Frontal cortex (tissue), 4 donors: ENCODE measurements around the gene USP2. TPM values are rescaled to one million over a fixed set of nuclear protein-coding genes. Genes with fewer than 3 reads are reported as not detected.
A peak's percentile ranks its signal among the peaks of the same experiment; 100 is the strongest.

ENCODE experiments used
- DNase-seq, 2 donors: peaks; one replicate each; pipeline ENCODE4 v3.0.0; 2012; ENCODE audit warnings: low spot score in 2 of 2
- FAIRE-seq: peaks from 2 replicates; lab custom pipeline; 2012; peaks lifted over from hg19 to GRCh38; lab: Jason Lieb, UNC
- total RNA-seq: library from RNA; depleted of rRNA; stranded (reverse); fragments of >200 nt; gene quantifications from one replicate; pipeline ENCODE4 v1.2.3, GENCODE V29; 2014
- donor health status: control.
- donor health status: control.
- donor health status: control.

The USP2 gene
- total RNA-seq, 1 donor from 2014 or later = 2.4 TPM

- DNase-seq = no peak
Measured at GRCh38 chr11:119366690-119367620, 14.5 kb downstream of the USP2 start.

GRCh38 chr11:119365071-119365591 lies 16.4 kb downstream of the USP2 start:
- DNase-seq (no peak), FAIRE-seq (no peak)

More at GRCh38 chr11:119366690-119367620, 14.5 kb downstream of the USP2 start:
- FAIRE-seq = no peak

- FAIRE-seq (no peak), DNase-seq (peak; percentile 84 to 87)
Measured at GRCh38 chr11:119363851-119364590, 17.5 kb downstream of the USP2 start.

GRCh38 chr11:119363081-119363850 lies 18.2 kb downstream of the USP2 start:
- DNase-seq (no peak), FAIRE-seq (no peak)

- FAIRE-seq = no peak
Measured at GRCh38 chr11:119362741-119363080, 18.8 kb downstream of the USP2 start.

GRCh38 chr11:119361941-119362725 lies 19.4 kb downstream of the USP2 start:
- DNase-seq (no peak), FAIRE-seq (no peak)

More at GRCh38 chr11:119362741-119363080, 18.8 kb downstream of the USP2 start:
- no peak for DNase-seq

GRCh38 chr11:119361056-119361787 lies 20.3 kb downstream of the USP2 start:
- DNase-seq = peak in 1 of 2 donors; percentile 71
- no peak for FAIRE-seq

- no peak for DNase-seq
- FAIRE-seq = no peak
Measured at GRCh38 chr11:119359365-119360214, 21.9 kb downstream of the USP2 start.

- FAIRE-seq (no peak), DNase-seq (no peak)
Measured at GRCh38 chr11:119357074-119357473, 24.4 kb downstream of the USP2 start.

- no peak for FAIRE-seq
Measured at GRCh38 chr11:119356349-119357031, 25.0 kb downstream of the USP2 start.

GRCh38 chr11:119355091-119355843 lies 26.2 kb downstream of the USP2 start:
- DNase-seq (no peak), FAIRE-seq (no peak)

More at GRCh38 chr11:119356349-119357031, 25.0 kb downstream of the USP2 start:
- DNase-seq = peak; percentile 82 to 89

- no peak for FAIRE-seq
- peak in 1 of 2 donors; percentile 70 for DNase-seq
Measured at GRCh38 chr11:119352857-119353260, 28.6 kb downstream of the USP2 start.

- no peak for FAIRE-seq
- no peak for DNase-seq
Measured at GRCh38 chr11:119351232-119351631, 30.3 kb downstream of the USP2 start.

GRCh38 chr11:119350302-119350701 lies 31.2 kb downstream of the USP2 start:
- DNase-seq = no peak
- FAIRE-seq = no peak

GRCh38 chr11:119347940-119348605 lies 33.4 kb downstream of the USP2 start:
- FAIRE-seq (no peak), DNase-seq (no peak)

GRCh38 chr11:119347242-119347641 lies 34.2 kb downstream of the USP2 start:
- no peak for FAIRE-seq
- no peak for DNase-seq
